Activated T-cell treated with anti-CD3 and anti-CD28 coated beads for 4 hours (primary cell): ENCODE measurements around the gene ACAD11.

Source experiments
- DNase-seq: peaks from one replicate; pipeline ENCODE4 v3.0.0-alpha.2; 2020

Gene ACAD11

DNA sequence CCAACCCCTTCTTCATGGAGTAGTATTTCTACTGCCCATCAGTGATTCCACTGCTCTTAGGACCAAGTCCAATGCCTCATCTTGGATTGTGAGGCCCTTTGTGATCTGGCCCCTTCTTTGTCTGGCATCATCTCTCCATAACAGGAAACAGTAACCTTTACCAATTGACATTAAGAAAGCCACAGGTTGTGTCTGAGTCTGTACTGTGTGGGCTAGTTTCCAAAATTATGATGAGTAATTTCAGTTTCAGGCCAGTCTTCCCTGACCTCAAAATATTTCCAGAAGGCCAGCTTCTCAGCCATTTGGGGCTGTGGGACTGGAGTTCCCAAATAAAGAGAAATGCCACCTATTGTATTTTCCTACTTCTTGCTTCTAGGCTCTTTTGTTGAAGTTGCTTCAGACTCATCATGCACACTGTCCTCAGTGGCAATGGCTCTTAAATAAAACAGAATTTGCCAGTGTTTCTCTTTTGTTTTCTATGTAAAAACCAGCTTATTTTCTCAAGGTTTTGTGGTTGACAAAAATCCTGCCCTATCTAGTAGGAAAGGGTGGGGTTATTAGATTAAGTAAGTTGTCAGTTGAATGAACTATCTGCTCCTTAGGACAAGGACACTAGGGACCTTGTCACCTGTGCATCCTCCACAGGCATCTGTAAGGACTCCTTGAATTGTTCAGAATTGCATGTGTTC, 109.6 kb downstream of the ACAD11 start:
- DNase-seq, result no peak

DNA sequence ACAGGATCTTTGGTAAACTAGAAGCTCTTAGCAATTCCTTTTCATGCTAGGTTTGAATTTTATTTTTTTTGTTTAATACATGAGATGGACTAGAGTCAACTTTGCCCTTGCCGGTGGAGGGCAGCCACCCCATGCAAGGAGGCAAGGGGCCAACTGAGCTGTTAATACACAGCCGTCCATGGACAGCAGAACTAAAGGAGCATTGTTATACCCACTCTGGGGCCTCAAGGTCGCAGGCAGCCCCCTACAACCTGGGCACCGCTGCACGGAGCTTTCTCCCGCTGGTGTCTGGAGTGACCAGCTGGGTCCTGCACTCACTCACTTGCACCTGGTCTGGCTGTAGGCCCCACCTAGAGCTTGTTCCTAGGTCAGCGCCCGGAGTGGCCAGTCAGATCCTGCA, 110.4 kb downstream of the ACAD11 start:
- DNase-seq, result no peak

DNA sequence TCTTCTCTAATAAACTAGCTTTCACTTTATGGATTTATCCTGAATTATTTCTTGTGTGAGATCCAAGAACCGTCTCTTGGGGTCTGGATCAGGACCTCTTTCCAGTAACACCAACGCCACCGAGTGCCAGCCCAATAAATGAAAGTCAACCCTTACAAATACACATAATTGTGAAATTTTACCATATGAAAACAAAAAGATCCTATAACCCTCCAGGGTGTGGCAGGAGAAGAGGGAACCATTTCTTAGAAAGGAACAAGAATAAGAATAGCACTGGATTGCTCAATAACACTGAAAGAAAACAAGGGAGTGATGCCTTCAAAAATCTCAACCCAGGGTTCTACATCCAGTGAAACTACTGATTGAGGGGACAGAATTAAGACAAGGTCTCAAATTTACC, 114.1 kb downstream of the ACAD11 start:
- DNase-seq, result no peak

DNA sequence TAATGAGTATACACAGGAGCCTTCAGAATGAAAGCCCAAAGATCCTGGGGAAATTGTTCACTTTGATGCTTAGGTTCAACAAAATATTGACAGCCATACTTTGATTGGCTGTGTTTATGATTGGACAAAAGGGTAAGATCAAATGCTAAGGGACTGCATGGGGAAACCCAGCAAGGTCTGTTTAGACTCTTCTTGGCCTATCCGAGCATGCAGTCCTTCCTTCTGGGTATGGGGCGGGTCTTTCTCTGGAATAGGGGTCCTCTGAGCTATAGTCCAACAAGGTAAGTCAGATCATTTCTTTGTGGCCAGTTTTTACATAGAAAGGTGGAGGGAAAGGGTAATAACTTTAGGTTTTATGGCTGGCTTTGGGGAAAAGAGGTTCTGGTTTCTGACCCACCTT, 115.5 kb downstream of the ACAD11 start:
- no peak for DNase-seq

DNA sequence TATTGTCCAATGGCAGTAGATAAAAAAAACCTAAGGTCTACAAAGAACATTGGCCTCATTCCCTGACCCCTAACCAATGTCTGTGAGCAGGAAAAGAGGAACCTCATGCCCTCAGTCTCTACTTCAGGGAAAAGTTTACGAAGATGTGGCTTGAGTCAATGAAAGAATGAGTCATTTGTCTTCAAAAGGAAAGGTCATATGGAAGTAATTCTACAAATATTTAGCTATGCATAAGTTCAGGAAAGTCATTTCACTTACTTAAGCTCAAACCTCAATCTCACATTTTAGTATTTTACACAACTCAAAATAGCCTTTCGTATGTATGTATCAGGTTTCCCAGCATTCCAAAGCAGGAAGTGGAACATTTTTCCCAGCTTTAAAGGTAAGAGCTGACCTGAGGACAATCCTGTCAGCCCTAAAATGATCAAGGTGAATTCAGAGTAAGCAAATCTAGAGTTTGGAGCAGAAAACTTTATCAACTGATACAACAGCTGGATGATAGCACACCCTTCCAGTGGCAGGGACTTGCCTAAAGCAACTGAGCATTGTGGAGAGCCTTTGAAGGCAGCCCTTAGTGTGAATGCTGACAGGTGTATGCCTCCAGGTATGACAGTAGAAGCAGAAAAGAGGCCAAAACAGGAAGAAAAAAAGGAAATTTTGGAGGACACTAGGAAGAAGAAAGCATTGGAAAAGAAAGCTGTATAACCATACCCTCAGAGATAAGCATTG, 116.4 kb downstream of the ACAD11 start:
- DNase-seq, result no peak

DNA sequence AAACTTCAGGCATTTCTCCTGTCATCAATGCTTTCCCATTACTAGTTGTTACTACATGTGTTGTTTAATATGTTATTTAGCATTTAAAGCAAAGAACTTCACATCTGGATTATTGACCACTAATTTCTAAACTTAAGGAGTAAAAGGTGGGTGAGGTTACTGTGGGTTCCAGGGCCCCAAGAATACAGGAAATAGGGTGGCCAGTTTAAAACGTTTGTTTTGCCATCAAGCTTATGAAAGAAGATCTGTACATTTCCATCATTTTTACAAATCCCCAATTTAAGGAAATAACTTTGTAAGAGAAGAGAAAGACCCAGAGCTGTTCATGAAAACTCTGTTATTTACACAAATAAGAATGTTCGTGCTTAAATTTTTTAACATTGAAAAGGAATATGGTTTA, 117.0 kb downstream of the ACAD11 start:
- DNase-seq, result no peak

DNA sequence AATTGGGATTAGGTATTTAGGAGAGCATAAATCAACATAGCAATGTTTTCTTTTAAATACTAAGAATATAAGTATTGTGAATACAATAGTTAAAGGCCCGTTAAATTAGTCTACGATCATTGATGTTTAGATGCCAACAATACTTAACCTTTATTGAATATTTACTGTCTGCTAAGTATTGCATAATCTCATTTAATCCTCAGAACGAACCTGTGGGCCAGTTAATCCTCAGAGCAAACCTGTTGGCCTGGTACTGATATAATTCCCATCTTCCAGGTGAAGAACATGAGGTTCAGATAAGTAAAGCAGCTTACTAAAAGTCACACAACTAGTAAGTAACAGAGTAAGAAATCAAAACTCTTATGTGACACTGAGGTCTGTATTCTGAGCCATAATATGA, 119.9 kb downstream of the ACAD11 start:
- no peak for DNase-seq

DNA sequence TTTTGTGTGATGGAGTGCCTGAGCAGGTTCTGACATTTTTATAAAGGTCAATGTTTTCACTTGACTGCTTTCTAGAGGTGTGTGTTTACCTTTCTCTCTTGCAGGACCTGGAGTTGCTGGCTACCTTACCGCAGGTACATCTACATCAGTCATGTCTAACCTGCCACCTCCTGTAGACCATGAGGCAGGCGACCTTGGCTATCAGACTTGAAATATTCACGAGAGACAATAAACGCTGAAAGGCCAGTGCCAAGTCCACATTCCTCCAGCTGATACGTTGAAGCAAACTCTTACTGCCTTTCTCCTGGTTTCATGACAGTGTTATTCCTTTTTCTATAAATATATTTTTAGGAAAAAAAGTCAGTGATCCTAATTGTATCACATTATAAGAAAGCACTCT, 121.5 kb downstream of the ACAD11 start:
- DNase-seq, result no peak

DNA sequence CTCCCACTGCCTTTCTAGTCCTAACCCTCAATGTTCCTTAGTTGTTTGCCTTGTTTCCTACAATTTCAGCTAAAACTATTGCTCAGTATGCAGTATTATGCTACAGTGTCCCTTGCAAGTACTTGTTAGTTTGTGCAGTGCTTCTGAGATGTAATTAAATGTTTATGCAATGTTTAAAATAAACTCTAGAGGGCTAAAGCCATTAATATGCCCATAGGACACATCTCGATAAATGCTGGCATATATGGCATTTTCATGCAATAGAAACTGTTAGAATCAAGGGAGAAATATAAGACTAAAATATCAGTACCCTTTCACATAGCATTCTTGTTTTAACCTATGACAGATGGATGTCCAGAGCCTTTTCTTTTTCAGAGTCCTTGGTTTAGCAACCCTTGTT, 122.3 kb downstream of the ACAD11 start:
- no peak for DNase-seq

DNA sequence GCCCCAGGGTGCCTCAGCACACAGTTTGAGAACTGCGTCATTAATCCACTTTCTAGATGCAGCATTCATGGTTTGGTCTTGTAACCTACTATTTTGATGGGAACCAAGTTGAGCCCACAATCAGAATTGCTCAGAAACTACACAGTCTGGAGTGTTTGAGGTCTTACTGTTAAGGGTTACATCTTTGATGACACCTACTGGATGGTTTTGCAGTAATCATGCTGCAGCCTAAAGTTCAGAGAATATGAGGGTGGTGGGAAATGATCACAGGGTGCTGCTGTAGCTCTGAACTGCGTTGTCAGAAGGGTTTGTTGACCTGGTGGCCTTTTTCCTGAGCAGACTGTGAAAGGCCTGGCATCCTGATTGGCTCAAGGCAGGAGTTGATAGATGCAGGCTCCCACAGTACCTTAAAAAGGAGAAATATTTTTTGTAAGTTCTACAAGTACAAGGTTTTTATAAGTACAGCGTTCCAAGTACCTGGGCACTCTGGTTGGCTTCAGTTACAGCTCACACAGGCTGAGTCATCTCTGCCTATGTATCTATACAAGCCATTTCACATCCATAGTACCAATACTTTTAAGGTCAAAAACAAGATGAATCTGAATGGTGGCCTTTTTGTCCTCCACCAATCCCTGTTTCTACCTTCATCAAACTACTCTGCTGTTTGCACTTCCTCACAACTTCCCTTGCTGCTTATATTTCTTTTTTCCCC, 123.0 kb downstream of the ACAD11 start:
- DNase-seq, result no peak

DNA sequence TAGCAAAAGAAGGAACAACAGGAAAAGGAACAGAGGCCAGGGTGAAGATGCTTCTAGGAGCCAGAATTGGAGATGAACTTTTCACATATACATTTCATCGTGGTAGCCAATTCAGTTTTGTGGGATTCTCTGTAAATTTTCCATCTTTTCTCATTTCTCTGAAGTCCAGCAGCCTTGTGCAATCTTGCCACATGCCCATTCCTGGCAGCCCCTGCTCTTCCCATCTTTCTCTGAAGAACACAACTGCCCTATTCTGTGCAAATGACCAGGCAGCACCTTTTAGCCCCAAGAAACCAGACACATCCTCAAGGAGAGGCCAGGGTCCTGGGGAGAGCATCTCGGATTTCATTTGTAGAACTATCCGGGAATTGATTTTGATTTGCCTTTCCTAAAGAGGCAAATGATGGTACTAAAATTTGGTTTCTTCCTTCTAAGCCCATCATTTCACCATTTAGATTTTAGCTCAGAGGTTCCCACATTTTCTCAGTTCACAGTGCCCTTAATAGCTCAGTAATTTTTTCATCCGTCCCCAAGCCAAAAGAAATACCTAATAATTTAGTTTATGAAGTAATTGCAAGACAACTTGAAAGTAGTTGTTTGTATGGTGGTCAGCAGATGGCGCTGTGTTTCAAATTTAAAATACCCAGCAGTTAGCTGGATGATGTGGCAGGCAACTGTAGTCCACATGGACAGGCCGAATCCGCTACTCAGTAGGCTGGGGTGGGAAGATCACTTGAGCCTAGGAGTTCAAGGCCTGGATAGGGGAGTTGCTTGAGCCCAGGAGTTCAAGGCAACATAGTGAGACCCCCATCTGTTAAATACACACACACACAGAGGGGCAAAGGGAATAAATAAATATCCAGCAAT, 123.8 kb downstream of the ACAD11 start:
- peak; percentile 33 for DNase-seq

DNA sequence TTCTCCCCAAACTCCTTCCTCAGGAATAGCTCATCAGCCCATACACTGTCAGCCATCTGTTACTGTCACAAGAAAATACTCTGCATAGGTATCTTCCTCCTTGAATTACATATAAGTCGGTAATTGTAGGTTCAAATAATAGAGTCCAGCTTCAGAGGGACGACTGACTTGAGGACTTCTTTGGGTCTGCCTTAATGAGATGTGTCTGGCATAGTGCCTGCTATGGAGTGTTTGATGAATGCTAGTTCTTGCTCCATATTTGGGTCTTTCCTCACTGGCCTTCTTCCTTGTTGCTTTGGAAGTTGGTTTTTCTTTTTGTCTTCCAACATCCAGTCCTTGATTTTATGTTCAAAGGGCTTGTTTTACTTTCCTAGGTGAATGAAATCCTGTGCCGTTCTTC, 129.0 kb downstream of the ACAD11 start:
- DNase-seq, result no peak

DNA sequence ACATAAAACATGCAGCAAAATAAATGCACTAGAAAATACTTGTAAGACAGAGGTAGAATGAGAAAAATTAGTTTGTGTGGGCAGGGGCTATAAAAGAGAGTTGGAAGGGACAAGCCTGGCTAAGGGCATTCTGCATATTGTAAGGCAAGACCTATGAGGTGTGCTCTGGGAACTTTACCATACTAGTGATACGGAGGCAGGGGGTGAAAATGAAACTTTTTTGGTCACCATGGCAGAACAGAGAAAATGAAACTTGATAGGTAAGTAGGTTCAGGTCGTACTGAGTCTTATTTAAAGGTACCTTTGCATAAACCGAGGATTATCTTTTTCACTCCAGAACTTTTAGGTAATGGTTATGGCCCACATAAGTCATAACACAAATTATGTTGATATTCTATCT, 137.3 kb downstream of the ACAD11 start:
- DNase-seq, result no peak

DNA sequence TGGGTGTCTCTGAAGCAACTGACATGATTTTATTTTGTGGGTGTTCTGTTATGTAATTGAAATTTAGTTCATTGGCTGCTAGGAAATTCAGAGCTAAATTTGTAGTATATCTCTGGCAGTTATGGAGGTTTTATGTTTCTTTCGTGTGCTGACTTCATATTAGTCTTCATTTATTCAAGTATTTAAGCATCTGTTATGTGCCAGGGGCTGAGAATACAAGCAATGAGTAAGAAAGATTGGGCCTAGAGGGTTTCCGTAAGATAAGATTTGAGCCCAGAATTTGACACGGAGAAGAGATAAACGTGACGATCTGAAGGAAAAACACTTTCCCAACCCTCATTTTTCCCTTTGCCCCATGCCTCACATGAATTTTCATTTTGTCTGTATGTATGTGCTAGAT, 137.7 kb downstream of the ACAD11 start:
- no peak for DNase-seq

DNA sequence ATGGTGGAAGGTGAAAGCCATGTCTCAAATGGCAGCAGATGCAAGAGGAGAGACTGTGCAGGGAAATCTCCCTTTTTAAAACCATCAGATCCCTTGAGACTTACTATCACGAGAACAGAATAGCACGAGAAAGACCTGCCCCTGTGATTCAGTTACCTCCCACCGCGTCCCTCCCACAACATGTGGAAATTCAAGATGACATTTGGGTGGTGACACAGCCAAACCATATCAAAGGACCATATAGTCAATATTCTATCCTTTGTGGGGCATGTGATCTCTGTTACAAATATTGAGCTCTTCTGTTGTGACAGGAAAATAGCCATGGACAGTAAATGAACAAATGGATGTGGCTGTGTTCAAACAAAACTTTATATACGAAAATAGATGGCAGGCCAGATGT, 139.7 kb downstream of the ACAD11 start:
- no peak for DNase-seq

DNA sequence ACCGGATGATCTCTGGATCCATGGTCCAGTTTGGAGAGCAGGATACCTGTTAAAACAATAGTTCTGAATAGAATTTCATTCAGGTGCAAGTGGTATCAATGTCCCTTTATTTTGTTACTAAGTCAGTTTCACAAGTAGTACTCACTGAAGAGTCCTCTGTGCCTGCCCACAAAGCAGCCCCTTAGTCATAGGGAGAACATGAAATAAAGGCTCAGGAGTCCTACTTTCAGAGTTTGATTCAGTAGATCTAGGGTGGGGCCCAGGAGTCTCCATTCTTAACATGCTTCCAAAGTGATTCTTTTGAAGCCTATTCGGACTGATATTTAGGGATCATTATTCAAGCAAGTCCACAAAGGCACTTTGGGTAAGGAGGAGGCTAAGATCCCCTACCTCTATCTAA, 142.3 kb downstream of the ACAD11 start:
- no peak for DNase-seq

DNA sequence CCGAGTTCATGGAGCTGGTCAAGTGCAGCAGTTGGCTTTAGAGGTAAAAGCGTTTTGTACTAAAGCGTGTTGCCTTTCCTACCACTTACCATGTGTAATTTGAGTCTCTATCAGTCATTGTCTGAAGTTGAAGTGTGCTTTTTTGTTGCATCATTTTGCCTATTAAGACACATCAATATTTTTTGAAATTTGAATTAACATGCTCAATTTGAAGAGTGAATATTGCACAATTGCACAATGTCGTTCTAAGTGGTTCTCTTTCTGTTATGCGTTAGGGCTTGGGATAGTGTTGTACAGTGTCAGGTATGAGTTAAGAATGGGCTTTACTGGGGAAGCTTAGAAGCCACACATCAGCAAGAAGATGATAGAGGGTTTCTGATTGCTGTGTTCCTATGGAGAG, 146.6 kb downstream of the ACAD11 start:
- DNase-seq, result no peak

DNA sequence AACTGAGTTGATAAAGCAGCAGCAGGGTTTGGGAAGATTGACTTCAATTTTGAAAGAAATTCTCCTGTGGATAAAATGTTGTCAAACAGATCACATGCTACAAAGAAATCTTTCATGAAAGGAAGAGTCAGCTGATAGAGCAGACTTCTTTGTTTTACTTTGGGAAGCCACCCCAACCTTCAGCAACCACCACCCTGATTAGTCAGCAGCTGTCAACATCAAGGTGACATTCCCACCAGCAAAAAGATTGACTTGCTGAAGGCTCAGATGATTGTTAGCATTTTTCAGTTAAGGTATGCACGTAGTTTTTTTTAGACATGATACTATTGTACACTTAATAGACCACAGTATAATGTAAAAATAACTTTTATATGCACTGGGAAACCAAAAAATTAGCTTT, 150.1 kb downstream of the ACAD11 start:
- DNase-seq, result no peak

DNA sequence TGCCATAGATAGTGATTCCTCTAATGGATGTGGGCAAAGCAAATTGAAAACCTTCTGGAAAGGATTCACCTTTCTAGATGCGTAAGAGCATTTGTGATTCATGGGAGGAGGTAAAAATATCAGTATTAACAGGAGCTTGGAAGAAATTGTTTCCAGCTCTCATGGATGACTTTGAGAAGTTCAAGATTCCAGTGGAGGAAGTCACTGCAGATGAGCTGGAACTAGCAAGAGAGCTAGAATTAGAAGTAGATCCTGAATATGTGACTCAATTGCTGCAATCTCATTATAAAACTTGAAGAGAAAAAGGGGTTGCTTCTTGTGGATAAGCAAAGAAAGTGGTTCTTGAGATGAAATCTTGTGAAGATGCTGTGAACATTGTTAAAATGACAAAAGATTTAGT, 150.5 kb downstream of the ACAD11 start:
- DNase-seq, result no peak
